Hematopoietic multipotent progenitor cell treated with erythropoietin and hydrocortisone succinate and interleukin-3 and kit ligand, for 4 days (in vitro differentiated cells): ENCODE results near the gene GALNT10.

Experiments
- DNase-seq: peaks from one replicate; pipeline ENCODE4 v3.0.0-alpha.2; 2015

The GALNT10 gene

GRCh38 chr5:154412316-154412715, 221.8 kb downstream of the GALNT10 start:
- DNase-seq = no peak

- DNase-seq = no peak
These were observed 222.4 kb downstream of the GALNT10 start for GRCh38 chr5:154412925-154413324.

GRCh38 chr5:154415114-154415513, 224.6 kb downstream of the GALNT10 start:
- DNase-seq = no peak

GRCh38 chr5:154418344-154418820, 227.8 kb downstream of the GALNT10 start:
- no peak for DNase-seq

GRCh38 chr5:154419236-154419635, 228.7 kb downstream of the GALNT10 start:
- DNase-seq = no peak

GRCh38 chr5:154421868-154422267, 231.3 kb downstream of the GALNT10 start:
- peak; percentile 67 for DNase-seq

GRCh38 chr5:154422298-154422697, 231.8 kb downstream of the GALNT10 start:
- no peak for DNase-seq

- no peak for DNase-seq
These were observed 237.7 kb downstream of the GALNT10 start for GRCh38 chr5:154428208-154428607.

- DNase-seq = no peak
These were observed 238.8 kb downstream of the GALNT10 start for GRCh38 chr5:154429341-154429740.

- DNase-seq = no peak
These were observed 239.9 kb downstream of the GALNT10 start for GRCh38 chr5:154430466-154430865.

GRCh38 chr5:154430961-154431630, 240.6 kb downstream of the GALNT10 start:
- no peak for DNase-seq

- DNase-seq = no peak
These were observed 244.7 kb downstream of the GALNT10 start for GRCh38 chr5:154435226-154435625.

- no peak for DNase-seq
These were observed 246.9 kb downstream of the GALNT10 start for GRCh38 chr5:154437281-154437965.

- no peak for DNase-seq
These were observed 250.0 kb downstream of the GALNT10 start for GRCh38 chr5:154440540-154440939.

- no peak for DNase-seq
These were observed 252.3 kb downstream of the GALNT10 start for GRCh38 chr5:154442801-154443200.

- DNase-seq = peak; percentile 44
These were observed 254.3 kb downstream of the GALNT10 start for GRCh38 chr5:154444556-154445421.

GRCh38 chr5:154445422-154446194, 255.1 kb downstream of the GALNT10 start, which contains the start of gene SAP30L:
Gene SAP30L (plus strand): TSS chr5:154445997. CDS start chr5:154446605, 608 bp downstream.
- peak; percentile 97 for DNase-seq

- DNase-seq = peak; percentile 42
These were observed 255.9 kb downstream of the GALNT10 start for GRCh38 chr5:154446195-154447088.

- peak; percentile 32 for DNase-seq
These were observed 256.7 kb downstream of the GALNT10 start for GRCh38 chr5:154447089-154447725.

GRCh38 chr5:154449786-154450185, 259.3 kb downstream of the GALNT10 start:
- no peak for DNase-seq

- DNase-seq = no peak
These were observed 261.4 kb downstream of the GALNT10 start for GRCh38 chr5:154451957-154452356.
